NCI-H146 treated with DMSO at 0.1 percent for 48 hours (cell line): Measurements from ENCODE around the gene SLC12A6.
"Not testable (repeated sequence)": the region's sequence is repeated elsewhere in the genome, so short reads cannot be mapped to it uniquely, and the experiment has no call there.

Experiments
- DNase-seq: peaks from one replicate; lab custom pipeline; 2025; ENCODE audit not compliant: unreplicated experiment; lab: John Stamatoyannopoulos, UW

The SLC12A6 gene

DNA sequence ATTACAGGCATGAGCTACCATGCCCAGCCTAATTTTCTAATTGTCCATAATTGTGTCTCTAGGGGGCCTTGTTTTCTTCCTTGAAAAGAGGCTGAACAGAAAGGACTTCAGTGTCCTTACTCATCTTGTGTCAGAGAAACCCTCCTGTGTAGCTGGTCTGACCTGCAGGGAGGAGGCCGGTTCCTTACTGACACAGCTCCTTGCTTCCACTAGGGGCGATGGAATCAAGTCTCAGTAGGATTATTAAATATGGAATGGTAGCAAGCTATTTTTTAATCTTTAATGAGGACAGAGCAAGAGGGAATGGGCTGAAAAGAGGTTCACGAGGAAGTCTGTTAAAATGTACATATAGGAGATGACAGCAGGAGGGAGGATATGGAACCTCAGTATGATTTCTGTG is 20.8 kb upstream of the SLC12A6 start:
- no peak for DNase-seq

DNA sequence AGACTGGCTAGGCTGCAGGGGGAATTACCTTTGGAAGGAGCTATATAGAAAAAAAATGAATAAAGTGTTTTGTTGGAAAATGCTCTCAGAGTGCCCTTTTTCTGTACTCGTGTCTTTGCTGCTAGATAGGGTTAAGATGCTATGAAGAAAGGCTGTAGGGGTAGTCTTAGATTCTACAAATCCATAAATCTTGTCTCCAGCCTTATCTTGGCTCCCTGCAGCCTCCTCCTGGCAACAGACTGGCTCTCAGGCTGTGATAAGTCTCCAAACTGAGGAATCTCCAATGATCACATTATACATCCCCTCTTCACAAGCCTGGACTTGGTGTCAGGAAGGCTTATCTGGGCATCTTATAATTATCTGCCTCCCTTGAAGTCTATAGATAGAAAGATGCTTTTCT is 20.1 kb upstream of the SLC12A6 start:
- no peak for DNase-seq

DNA sequence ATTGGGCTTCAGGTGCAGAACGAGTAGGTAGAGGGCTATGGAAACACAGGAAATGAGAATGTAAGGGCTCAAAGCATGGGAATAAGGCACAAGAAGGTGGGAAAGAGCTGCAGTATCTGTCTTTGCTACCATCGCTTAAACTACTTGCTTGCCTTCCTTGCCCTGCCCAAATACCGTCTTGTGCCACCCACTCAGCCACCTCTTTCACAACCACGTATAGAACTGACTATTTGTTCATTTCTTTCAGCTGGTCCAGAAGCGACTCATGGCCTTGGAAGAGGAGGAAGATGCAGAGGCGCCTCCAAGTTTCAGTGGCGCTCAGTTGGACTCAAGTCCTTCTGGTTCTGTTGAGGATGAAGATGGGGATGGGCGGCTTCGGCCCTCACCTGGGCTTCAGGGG is 17.7 kb upstream of the SLC12A6 start:
- no peak for DNase-seq

DNA sequence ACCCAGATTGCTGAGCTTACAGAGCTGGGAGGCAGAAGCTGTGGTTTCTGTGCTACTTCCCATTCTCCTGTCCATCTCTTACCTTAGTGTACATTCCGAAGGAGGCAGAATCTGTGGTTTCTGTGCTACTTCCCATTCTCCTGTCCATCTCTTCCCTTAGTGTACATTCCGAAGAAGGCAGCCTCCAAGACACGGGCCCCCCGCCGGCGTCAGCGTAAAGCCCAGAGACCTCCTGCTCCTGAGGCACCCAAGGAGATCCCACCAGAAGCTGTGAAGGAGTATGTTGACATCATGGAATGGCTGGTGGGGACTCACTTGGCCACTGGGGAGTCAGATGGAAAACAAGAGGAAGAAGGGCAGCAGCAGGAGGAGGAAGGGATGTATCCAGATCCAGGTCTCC is 16.7 kb upstream of the SLC12A6 start:
- DNase-seq: no peak

DNA sequence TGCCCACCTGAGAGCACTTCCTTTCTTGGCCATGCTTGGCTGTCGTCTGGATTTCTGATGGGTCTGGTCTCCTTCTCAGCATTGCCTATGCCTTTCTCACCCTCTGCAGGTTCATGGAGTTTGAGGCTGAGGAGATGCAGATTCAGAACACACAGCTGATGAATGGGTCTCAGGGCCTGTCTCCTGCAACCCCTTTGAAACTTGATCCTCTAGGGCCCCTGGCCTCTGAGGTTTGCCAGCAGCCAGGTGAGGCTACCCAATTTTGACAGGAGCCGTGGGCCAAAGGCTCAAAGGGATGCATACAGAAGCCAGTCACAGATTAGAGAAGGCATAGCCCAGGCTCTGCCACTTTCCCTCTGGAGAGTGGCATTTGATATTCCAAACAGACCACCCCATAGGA is 16.0 kb upstream of the SLC12A6 start:
- DNase-seq: no peak

DNA sequence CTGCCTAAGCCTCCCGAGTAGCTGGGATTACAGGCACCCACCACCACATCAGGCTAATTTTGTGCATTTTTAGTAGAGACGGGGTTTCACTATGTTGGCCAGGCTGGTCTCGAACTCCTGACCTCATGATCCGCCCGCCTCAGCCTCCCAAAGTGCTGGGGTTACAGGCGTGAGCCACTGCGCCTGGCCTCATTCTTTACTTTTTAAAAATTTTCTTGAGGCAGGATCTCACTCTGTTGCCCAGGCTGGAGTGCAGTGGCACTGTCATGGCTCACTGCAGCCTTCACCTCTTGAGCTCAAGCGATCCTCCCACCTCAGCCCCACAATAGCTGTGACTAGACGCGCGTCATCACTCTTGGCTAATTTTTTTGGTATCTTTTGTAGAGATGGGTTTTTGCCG is 15.4 kb upstream of the SLC12A6 start:
- DNase-seq: not testable (repeated sequence)

DNA sequence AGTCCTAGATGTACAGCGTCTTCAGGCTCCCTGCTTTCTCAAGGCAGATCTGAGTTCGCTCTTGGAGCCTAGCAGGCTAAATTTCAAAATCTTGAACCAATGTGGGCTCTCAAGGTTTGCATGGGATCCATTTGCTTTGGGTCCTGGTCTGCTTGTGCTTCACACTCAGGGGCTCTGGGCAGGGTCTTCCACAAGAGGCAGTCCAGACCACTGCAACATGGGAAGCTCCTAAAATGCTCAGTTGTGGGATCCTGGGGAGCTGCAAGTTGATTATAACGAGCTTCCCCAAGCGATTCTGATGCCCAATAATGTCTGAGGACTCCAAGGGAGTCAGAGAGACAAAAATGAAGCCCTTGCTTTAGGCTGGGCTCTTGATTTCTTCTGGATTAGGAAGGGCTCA is 12.2 kb upstream of the SLC12A6 start:
- no peak for DNase-seq

DNA sequence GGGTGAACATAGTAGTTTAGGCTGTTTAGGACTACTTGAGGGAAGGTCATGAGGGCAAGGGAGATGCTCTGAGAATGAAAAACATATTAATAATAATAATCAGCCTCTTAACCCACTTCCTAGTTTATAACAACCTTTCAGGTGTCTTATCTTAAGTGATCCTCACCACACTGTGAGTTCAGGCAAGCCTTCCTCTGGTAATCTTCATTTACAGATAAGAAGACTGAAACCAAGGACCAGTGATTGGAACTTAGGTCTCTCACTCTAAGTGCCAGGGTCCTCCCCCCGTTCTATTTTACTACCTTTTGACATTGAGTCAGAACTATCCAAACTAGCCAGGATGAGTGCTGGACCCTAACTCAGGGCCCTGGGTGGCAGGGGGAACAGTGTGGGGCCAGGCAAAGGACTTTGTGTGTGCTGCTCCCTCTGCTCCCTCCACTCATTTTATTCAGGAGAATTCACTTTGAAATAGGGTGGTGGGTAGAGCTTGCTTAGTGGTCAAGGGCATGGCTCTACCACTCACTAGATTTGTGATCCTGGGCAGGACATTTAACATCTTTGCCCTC is 11.2 kb upstream of the SLC12A6 start:
- no peak for DNase-seq

DNA sequence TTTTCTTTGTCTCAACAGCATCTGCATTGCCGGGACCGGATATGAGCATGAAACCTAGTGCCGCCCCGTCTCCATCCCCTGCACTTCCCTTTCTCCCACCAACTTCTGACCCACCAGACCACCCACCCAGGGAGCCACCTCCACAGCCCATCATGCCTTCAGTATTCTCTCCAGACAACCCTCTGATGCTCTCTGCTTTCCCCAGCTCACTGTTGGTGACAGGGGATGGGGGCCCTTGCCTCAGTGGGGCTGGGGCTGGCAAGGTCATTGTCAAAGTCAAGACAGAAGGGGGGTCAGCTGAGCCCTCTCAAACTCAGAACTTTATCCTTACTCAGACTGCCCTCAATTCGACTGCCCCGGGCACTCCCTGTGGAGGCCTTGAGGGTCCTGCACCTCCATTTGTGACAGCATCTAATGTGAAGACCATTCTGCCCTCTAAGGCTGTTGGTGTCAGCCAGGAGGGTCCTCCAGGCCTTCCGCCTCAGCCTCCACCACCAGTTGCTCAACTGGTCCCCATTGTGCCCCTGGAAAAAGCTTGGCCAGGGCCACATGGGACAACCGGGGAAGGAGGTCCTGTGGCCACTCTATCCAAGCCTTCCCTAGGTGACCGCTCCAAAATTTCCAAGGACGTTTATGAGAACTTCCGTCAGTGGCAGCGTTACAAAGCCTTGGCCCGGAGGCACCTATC is 10.5 kb upstream of the SLC12A6 start:
- DNase-seq: no peak

DNA sequence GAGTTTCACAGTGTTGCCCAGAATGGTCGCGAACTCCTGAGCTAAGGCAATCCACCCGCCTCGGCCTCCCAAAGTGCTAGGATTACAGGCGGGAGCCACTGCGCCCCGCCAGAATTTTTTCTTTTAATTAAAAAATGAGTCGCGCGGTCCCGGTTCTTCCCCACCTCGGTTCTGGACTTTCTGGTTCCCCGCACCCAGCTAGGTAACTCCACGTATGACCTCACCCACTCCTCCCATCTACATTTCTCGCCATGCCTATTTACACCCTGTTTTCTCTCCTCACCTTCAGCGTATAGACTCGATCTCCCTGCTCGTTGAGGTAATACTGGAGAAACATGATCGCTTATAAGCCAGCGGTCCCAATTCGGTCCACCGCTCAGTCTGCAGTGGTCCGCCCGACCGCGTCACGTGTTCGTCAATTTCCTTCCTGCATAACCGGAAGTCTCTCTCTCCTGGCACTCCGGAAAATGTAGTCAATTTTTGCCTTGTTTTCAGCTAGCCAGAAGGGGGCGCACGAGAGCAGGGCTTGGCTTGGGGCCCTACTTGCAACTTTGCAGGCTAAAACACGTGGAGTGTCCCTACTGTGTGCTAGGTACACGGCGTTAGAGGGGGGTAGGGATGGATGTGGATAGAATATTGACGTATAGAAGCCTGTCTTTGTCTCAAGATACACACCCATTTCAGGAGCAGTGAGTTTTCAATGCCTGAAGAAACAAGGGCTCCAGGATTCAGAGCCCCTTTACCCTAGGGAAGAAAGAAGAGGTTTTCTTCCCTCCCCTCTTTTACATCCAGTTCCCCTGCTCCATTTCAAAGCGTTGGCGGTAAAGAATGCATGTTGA is 5.4 kb upstream of the SLC12A6 start, which contains the start of the genes NOP10 and NUTM1:
NOP10 (minus strand) TSS at position 400 of the 839 bp plus-strand sequence; CDS start at position 337, 63 bp downstream.
NUTM1 (plus strand) TSS at position 579 of the 839 bp plus-strand sequence. CDS start 382 bp downstream, outside the sequence.
- peak; percentile 76 for DNase-seq

DNA sequence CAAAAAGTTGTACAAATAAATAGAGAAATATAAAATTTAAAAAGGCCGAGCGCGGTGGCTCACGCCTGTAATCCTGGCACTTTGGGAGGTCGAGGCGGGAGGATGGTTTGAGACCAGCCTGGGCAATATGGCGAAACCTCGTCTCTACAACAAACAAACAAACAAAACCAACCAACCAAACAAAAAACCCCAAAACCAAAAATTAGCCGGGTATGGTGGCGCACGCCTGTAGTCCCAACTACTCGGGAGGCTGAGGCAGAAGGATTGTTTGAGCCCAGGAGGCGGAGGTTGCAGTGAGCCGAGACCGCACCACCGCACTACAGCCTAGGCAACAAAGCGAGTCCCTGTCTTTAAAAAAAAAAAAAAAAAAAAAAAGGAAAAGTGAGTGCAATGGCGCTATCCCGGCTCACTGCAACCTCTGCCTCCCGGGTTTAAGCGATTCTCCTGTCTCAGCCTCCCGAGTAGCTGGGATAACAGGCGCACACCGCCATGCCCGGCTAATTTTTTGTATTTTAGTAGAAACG is 4.7 kb upstream of the SLC12A6 start:
- DNase-seq: not testable (repeated sequence)

DNA sequence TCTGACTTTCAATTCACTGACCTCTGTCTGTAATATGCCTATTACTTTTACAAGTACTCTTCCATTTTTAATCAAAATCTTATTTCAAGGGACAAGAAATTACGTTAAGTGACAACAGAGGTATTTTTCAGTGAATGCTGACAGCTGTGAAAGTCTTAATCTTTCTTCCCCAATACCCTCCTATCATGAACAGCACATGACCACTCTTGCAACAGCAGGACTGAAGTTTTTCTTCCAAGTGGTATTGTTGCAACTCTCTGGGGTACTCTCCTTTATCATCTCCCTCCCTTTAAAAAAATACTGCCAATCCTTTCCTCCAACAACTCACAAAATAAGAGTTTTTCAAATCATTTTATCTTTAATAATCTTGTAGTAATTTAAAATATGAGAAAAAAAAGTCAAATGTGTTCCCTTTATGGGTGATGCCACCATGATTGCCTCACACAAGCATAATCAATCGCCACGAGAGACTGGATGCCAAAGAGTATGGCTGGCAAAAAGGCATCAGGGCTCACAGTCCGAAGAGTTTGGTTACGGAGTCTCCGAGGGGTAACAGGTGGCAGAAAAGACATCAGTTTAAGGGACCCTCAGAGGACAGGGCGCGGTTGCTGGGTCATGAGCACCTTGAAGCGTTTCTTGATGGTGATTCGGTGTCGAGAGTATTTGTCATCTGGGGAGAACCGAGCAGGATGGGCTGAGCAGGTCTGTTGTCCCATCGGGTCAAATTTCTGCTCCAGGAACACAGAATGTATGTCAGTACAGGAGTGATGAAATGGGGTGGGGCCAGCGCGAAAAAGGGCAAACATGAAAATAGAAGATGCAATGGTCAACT is 4.0 kb upstream of the SLC12A6 start:
- no peak for DNase-seq

DNA sequence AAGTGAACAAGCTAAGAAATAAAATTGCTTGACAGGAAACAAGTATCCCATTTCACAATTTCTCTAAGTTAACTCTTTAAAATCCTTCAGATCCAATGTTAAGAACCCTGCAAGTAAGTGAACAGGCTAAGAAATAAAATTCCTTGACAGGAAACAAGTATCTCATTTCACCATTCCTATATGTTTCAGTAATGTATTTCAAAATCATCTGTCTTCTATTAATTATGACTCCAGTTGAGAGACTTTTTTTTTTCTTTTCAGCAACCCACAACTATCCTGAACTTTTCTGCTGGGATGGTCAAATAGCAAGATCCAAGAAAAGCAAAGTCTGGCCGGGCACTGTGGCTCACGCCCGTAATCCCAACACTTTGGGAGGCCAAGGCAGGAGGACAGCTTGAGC is 2.4 kb upstream of the SLC12A6 start:
- DNase-seq: no peak

DNA sequence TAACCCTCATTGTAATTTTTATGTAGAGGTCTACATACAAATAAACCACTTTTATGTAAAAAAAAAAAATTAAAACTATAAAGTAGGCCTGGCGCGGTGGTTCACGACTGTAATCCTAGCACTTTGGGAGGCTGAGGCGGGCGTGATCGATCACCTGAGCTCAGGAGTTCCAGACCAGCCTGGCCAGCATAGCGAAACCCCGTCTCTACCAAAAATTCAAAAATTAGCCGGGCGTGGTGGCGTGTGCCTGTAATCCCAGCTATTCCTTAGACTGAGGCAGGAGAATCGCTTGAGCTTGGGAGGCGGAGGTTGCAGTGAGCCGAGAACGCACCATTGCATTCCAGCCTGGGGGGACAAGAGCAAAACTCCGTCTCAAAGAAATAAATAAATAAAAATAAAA is 766 bp upstream of the SLC12A6 start:
- no peak for DNase-seq

DNA sequence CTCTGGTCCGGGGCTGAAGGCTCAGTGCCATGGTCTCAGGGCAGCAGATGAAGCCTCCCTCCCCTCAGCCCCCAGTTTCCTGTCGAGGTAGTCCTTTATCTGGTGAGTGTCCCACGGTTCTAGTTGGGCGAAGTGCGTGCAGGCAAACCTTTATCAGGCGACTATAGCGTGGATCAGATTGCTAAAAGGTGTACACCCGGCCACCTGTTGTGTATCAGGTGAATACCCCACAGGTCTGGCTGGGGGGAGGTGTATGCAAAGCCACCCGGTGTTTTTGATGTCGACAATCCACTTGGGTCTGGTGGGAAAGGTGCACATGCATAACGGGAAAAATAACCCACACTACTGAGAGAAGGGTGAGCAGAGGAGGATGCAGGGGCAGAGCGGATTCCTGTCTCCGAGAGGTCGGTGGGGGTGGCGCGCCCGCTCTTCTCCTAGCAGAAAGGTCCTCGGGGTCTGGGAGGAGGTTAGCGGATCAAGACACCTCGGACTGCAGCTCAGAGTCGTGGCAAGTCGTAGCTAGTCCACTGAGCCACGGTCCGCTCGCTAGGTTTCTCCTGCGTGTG is 507 bp downstream of the SLC12A6 start:
- DNase-seq: peak; percentile 13

DNA sequence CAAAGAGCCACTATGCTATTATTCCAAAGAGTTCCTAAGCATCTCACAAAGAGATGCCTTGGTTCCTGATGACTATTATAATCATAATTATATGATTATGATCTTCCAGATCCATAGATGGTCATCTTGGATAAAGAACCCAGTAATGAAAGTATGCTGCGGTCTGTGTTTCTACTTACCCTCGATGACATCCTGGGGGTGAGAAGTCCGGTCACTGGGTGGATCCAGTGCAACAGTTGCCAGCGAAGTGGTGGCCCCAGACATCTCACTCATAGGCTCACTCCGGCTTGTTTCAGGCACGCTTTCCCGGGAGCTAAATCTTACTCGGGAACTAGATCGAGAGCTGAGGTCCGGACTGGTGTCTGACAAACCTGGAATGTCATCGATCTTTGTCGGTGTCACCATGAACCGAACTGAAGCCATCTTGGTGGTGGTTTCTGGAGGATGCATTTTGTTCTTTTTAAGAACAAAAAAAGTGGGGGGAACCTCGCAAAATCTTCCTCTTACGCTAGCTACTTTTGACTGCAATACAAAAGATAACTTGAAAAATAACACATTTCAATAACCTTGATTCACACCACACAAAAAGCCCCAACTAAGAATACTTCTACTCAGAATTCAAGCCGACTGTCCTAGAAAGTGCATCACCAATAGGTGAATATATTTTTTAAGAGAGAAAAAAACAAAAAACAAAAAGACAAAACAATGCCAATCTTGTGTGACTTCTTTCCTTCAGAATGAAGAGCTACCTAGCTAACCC is 1.2 kb downstream of the SLC12A6 start:
- DNase-seq: no peak

DNA sequence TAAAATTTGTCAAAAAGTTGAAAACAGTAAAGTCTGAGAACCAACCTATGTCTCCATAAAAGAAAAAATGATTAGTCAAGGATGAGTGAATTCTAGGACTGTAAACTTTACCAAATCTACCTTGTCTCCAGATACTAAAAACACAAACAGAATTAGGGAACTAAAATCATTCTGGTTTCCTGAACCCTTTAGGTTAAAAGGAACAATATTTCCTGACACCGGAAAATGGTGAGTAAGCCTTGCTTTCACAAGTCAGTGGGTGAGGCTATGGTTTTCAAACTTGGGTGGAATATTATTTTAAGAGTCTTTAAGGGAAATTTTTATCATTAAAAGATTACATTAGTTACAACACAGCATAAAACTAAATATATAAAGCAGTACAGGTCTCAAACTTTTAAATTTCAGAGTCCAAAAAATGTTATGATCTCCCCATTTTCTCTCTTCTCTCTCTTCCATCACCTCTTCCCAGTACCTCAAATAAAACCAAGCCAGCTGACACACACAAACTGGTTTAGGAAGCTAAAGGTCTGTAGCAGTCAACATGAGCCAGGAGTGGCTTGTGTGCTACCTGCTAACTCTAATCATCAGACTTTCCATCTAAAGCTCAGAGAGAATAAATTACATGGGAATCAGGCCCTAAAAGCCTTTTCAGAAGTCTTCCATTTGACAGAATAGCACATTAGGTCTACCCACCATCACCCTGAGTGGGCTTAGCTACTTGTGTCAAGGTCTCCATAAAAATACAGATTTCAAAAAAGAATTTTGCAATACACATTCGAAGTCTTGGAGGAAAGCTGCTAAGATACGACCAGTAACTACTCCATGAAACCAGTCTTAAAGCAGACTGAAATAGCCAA is 2.2 kb downstream of the SLC12A6 start:
- DNase-seq: no peak

DNA sequence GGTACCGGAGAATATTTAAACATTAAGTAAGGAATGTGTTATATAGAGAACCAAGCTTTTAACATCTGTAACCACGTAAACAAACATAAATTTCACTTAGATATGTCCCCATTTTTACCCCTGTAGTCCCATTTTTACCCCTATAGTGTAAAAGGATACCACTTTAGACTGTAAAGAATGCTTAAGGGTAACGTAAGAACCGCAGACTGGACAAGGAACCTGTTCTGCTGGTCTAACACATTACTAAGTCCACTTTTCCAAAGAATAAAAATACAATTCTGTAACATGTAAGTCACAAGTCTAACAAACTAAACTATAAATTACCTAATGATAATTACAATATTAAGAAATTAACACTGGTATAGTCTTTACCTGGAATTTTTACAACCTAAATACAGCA is 2.9 kb downstream of the SLC12A6 start:
- DNase-seq: no peak

DNA sequence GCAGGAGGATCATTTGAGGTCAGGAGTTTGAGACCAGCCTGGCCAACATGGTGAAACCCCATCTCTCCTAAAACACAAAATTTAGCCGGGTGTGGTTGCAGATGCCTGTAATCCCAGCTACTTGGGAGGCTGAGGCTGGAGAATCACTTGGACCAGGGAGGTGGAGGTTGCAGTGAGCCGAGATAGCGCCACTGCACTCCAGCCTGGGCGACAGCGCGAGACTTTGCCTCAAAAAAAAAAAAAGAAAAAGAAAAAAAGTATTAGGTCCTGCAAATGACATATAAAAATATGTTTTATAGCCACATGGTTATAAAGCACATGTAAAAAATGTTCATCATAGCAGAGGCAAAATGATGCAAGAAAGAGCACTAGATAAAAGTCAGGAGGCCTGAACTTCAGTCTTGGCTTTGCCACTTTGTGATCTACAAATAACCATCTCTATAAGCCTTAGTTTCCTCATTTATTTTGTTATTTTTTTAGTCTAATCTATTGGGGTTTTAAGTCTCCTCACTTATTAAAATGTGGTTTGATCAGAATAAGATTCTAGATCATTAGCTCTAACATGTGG is 4.9 kb downstream of the SLC12A6 start:
- no peak for DNase-seq
